ENCODE results near the gene PCBP3.
A peak's percentile ranks its signal among the peaks of the same experiment; 100 is the strongest.

The PCBP3 gene

GRCh38 chr21:45981151-45982091, 337.9 kb downstream of the PCBP3 start, which contains the start of gene COL6A1:
Gene COL6A1 (plus strand): TSS chr21:45981770. CDS start chr21:45981851, 81 bp downstream.
- DNase-seq (ENCODE audit: low read depth): peak; percentile 51

DNA sequence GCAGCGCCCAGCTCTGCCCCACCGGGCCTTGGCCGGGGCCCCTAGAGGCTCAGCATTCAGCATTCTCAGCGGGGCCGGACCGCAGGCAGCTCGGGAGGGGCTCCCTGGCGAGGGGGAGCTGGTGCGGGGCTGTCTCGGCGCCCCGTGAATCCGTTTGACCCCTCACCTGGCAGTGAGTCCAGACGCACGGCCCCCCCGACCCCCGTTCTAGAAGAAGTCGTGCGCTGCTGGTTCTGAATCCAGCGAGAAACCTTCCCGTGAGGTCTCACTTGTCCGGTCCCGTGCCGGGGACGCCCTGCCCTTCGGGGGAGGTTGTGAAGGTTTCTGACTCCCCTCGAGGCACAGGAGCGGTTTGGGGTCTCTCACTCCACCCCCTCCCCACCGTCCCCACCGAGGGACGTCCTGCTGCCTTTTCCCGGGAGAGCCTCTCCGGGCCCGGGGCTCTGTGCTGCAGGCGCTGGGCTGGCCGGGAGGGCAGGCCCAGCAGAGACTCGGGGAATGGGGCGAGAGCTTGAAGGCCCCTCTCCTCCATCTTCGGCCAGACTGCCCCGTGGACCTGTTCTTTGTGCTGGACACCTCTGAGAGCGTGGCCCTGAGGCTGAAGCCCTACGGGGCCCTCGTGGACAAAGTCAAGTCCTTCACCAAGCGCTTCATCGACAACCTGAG, 338.7 kb downstream of the PCBP3 start:
- DNase-seq (ENCODE audit: low read depth): no peak

DNA sequence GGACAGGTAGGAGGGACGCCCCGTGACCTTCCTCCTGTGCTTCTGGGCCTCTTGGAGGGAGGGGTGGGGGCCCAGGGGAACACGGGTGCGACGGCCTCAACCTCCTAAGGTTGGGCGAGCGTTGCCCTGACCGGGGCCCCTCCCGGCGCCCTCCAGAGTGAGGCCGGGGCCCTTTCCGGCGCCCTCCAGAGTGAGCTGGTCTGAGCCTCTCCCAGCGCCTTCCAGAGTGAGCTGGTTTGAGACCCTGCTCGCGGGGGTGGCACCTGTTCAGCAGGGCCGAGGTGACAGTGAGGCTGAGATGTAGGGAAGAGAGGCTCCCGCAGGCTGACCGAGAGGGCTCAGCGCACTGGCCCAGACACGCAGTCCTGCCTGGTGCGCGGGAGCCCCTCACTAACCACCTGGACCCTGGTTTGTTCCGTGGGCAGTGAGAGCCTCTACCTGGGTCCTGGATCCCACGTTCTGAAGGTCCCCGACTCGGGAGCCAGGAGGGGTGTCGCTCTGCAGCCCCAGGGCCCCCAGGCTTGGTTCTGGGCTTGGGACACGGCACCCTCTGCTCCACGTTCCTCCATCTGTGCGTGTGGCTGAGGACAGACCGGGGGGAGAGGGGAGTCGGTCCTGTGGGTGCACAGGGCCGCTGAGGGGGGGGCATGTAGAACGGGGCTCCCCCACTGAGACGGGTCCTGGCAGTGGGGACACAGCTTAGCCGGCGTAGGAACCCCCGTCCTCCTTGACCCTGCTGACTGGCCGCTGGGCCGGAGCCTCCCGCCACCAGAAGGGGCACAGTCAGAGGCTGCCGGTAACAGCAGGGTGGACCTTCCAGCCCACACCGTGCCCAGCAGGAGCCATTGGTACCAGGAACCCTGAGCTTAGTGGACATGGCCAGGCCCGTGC, 339.5 kb downstream of the PCBP3 start:
- no peak for DNase-seq (ENCODE audit: low read depth)

- no peak for DNase-seq (ENCODE audit: low read depth)
Measured at GRCh38 chr21:45983649-45983965, 340.1 kb downstream of the PCBP3 start.

- DNase-seq (ENCODE audit: low read depth): no peak
Measured at GRCh38 chr21:45983981-45984551, 340.5 kb downstream of the PCBP3 start.

DNA sequence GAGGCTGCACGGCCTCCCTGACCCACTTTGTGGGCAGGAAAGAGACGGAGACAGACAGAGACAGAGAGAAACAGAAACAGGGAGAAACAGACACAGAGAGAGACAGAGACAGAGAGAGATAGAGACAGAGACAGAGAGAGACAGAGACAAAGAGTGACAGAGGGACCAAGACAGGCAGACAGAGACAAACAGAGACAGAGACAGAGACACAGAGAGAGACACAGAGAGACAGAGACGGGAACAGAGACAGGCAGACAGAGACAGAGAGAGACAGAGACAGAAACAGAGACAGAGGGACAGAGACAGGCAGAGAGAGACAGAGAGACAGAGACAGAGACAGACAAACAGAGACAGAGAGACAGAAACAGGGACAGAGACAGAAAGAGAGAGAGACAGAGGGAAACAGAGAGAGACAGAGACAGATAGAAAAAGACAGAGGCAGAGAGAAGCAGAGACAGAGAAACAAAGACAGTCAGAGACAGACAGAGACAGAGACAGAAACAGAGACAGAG, 341.1 kb downstream of the PCBP3 start:
- DNase-seq (ENCODE audit: low read depth): no peak

- no peak for DNase-seq (ENCODE audit: low read depth)
Measured at GRCh38 chr21:45985471-45986315, 342.2 kb downstream of the PCBP3 start.

DNA sequence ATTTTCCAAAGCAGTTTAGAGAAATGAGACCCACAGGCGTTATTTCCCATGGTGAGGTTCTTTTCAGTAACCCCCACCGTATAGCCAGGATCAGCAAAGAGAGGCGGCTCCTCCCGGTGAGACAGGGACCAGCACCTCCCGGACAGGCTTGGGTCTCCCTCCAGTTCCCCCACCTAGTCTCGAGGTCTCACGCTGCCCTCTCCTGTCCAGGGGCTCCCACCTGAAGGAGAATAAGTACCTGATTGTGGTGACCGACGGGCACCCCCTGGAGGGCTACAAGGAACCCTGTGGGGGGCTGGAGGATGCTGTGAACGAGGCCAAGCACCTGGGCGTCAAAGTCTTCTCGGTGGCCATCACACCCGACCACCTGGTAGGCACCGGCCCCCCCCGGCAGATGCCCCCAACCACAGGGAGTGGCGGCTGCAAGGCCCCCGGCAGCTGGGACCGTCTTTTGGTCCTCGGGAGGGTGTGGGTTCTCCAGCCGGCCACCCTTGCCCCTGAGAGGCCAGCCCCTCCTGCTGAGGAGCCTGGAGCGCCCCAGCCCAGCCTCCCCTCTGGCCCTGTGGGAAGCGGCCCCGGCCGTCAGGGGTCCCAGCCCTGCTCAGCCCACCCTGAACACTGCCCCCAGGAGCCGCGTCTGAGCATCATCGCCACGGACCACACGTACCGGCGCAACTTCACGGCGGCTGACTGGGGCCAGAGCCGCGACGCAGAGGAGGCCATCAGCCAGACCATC, 343.0 kb downstream of the PCBP3 start:
- no peak for DNase-seq (ENCODE audit: low read depth)

DNA sequence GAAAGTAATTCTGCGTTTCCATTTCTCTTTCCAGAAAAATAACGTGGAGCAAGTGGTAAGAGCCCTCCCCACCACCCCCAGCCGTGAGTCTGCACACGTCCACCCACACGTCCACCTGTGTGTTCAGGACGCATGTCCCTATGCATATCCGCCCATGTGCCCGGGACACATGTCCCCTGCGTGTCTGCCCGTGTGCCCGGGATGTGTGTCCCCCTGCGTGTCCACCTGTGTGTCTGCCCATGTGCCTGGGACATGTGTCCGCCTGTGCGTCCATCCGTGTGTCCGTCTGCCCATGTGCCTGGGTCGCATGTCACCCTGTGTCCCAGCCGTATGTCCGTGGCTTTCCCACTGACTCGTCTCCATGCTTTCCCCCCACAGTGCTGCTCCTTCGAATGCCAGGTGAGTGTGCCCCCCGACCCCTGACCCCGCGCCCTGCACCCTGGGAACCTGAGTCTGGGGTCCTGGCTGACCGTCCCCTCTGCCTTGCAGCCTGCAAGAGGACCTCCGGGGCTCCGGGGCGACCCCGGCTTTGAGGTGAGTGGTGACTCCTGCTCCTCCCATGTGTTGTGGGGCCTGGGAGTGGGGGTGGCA, 343.7 kb downstream of the PCBP3 start:
- DNase-seq (ENCODE audit: low read depth): no peak

- no peak for DNase-seq (ENCODE audit: low read depth)
Measured at GRCh38 chr21:45988366-45989347, 345.1 kb downstream of the PCBP3 start.

DNA sequence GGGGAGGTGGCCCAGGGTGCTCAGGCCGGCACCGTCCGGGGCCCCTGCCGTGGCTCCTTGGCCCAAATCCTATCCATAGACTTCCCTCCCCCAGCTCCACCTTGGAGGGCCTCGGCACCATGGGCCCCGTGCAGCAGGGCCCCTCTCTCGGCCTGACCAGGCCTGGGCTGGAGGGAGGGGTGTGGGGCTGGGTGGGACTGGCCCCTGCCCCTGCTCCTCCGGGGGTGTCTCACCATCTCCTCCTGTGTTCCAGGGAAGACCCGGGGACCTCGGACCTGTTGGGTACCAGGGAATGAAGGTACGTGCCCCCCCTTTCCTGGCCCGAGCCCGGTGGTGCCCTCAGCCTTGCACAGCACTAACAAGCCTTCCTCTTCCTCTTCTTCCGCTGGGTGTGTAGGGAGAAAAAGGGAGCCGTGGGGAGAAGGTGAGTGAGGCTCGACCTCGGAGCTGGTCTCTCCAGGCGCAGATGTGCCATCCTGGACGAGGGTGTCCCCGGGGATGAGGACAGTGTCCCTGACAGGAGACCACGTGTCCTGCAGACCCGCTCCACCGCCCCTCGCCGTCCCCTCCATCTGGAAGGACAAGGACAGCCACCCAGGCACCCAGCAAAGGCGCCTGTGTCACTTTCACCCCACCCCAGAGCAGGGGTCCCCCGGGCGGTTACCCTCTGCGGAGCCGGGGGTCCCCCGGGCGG, 346.0 kb downstream of the PCBP3 start:
- DNase-seq (ENCODE audit: low read depth): no peak

- no peak for DNase-seq (ENCODE audit: low read depth)
Measured at GRCh38 chr21:45990049-45990711, 346.7 kb downstream of the PCBP3 start.

DNA sequence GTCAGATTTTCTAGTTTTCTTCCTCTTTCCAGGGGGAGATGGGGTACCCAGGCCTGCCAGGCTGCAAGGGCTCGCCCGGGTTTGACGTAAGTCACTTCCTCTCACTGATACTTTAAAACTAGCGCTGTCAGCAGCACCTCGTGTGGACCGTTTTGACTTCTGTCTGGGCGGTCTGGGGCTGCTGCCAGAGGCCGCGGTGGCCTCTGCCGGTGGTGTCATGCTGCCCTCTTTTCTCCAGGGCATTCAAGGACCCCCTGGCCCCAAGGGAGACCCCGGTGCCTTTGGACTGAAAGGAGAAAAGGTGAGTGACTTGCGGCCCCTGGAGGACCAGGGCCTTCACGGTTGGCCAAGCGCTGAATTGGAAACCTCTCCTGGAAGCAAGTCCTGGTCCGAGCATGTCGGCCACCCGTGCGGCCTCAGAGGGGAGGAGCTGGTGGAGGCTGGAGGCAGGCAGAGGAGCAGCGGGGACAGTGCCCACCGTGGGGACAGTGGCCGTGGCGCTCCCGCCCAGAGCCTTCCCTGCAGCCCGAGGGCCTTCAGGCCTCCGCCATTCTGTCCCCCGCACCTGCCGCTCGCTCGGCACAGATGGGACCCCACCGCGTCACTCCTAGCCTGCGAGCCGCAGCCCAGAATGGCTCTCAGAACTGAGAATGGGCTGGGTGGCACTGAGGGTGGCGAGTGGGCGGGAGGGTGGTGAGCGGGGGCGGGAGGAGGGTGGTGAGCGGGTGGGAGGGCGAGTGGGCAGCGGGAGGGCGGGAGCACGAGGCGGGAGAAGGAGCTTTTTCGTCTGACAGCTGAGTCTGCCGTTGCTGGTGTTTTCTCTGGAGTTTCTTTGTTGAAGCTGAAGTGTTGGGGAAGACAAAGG, 347.4 kb downstream of the PCBP3 start:
- no peak for DNase-seq (ENCODE audit: low read depth)

DNA sequence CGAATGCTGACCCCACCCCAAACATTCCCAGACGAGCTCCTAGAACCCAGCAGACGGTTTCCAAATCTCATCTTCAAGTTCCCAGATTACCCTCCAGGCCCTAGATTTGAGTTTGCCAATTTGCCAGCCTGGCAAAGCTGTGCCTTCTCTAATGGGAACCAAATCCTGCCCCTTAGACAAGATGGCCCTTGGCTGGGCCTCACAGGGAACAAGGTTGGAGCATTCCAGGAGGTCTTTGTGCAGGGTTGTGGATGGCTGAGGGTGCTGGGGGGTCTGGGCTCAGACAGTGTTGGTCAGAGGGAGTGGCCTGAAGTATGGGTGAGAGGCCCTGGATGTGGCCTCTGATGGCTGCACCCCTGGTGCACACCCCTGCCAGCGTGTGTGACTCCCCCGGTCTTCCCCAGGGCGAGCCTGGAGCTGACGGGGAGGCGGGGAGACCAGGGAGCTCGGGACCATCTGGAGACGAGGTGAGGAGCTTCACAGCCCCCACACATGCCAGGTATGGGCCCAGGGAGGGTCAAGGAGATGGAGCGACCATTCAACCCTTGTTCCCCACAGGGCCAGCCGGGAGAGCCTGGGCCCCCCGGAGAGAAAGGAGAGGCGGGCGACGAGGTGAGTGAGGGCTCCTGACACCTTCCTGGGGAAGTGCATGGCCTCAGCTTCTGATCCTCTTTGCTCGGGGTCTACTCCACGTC, 348.2 kb downstream of the PCBP3 start:
- DNase-seq (ENCODE audit: low read depth): no peak
